ENCODE data around the gene ZNF280D.

The ZNF280D gene

DNA sequence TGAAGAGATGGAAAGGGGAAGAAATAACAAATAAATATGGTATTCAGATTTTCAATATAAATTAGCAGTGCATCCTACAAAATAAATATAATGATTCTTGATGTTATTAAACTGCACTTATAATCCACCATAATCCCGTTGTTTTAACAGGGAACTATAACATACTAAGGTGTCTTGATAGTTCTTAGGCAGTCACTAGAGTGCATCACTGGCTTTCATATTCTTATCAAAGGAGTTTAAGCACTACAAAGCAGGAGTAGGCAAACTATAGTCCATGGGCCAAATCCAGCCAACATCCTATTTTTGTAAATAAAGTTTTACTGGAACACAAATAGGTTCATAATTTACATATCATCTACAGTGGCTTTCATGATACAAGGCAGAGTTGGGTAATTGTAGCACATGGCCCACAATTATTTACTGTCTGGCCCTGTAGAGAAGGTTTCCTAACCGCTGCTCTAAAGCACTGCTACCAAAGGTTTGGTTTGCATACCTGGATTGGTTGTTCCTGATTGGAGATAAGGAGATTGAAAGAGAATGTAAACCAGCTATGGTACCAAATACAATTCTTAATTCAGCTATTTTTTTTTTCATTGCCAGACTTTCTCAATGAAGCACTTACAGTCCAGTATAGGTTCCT, 104.3 kb downstream of the ZNF280D start:
- DNase-seq: no peak

DNA sequence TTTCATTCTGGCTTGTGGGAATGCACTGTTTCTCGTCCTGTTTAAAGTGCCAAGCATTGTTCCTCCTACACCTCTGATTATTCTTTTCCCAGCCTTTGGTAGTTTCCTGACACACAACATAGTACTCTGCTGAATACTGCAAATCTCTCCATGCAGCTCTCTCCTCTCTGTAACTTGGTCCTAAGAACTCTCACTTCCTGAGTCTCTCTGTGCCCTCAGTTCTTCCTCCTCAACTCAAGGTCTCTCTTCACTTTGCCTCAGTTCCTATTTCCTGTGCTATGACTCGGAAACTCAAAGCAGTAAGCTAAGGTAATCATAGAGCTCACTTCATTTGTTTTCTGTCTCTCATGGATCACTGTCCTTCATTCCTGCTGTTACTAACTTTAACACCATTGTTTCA, 113.4 kb downstream of the ZNF280D start:
- no peak for DNase-seq

DNA sequence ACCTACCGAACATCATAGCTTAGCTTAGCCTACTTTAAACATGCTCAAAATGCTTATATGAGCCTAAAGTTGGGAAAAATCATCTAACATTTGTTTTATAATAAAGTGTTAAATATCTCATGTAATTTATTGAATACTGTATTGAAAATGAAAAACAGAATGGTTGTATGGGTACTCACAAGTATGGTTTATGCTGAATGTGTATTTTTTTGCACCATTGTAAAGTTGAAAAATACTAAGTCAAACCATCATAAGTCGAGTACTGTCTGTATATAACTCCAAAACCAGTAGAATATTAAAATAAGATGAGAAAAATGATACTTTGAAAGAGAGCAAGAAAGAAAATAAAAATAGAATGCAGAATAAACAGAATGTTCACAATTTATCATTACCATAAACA, 115.7 kb downstream of the ZNF280D start:
- no peak for DNase-seq

DNA sequence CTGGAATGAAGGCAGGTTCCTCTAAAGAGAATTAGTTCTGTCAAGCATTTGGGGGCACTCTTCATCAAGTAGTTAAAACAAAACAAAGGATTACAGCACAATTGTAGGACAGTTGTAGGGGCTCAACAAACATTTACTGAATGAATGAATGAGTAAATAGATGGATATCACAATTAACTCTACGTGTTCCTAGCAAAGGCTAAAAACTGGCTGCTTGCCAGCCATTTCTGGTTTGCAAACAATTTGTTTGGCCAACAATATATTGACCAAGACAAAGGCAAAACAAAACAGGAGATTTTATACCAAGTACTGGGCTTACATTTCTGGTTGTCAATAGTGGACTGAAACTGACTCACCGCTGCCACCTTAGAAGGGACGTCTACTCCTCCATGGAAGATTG, 116.8 kb downstream of the ZNF280D start:
- DNase-seq: no peak

DNA sequence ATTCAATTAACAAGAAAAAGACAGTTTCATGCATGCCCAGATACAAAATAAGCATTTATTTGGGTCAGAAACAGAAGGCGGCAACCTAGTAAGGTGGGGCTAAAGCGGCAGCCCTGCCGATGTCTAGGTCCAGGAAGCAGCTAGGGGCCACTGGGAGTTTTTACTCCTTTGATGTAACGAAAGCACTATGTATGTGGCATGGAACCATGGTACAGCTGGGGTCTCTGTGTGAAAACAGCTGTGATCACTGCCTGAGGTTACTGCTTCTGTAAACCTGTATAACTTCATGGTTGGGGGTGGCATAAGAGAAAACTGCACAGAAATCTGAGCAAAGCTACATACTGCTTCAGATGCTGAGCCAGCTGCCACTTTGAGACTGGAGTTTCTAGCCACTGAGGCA, 119.5 kb downstream of the ZNF280D start:
- DNase-seq: no peak

DNA sequence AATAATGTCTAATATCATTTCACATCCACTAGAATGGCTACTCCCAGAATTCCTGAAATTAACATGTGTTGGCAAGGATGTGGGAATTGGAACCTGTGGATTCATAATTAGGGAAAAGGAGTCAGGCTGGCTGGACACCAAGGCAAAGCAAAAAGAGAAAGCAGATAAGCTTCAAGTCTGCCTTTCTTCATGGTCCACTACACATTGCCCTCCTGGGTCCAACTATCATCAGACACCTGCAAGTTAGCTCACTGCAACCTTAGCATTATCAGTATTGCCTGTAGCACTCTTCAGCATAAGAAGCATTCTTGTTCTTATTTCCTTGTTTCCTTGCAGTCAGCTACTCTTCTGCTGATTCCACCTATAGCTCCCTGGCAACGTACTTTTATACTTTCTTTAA, 124.3 kb downstream of the ZNF280D start:
- DNase-seq: no peak

DNA sequence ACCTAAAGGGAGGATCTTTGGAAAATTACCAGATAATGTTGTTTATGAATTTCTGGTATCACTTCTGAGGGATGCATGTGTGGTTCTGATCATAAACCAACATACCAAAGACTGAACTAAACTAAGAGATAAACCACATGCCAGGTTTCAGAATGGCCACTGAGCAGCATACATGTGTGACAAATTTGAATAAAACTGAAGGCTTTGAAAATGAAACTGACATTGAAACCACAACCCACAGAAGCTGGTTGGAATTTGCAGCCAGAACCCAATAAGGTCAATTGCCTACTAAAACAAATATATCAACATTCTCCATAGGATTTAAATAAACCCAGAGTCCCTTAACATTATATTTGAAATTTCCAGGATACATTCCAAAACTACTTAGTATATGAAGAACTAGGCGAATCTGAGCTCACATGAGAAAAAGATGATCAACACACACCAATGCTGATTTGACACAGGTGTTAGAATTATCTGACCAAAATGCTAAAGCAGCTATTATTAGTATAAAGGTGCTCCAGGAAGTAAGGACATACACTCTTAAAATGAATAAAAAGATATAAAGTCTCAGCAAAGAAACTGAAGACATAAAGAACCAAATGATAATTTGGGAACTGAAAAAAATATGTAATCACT, 125.0 kb downstream of the ZNF280D start:
- peak; percentile 53 for DNase-seq

DNA sequence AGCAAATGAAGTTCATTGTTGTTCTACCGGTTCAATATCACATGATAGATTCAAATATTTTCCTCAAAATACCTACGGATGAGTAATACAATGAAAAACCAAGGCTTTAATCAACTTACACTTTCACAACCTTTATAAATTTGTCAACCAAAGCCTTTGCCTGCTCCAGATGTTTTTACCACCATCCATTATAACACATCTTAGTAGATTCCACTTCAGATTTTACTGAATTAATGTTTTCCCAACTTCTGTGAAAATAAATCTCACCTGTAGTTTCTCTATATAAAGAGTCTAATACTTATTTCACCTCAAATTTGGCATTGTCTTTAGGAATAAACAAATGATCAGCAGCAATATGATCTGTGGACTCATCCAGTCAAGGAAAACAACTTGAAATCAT, 131.1 kb downstream of the ZNF280D start:
- DNase-seq: no peak

DNA sequence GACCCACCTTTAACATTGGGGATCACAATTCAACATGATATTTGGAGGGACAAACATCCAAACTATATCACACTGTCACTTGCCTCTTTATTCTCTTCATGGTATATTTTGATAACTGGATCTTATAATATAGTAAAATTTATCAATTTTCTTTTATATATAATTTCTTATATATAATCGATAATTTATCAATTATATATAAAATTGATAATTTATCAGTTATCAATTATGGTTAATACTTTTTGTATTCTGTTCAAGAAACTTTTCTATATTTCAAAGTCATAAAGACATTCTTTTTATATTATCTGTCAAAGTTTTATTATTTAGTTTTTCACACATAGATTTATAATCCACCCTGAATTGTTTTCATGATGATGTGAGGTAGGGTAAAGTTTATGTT, 132.9 kb downstream of the ZNF280D start:
- no peak for DNase-seq

DNA sequence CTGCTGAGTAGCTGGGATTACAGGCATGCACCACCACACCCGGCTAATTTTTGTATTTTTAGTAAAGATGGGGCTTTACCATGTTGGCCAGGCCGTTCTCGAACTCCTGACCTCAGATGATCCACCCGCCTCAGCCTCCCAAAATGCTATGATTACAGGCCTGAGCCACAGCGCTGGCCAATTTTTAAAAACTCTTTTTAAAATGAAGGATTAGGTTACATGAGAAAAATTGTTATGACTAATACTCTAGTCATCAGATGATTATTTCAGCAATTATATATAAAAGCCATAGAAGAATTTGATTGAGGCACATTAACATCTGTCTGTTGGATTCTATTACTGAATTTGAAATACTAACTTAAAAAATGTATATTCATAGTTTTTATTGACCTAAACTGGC, 134.3 kb downstream of the ZNF280D start:
- peak; percentile 63 for DNase-seq

DNA sequence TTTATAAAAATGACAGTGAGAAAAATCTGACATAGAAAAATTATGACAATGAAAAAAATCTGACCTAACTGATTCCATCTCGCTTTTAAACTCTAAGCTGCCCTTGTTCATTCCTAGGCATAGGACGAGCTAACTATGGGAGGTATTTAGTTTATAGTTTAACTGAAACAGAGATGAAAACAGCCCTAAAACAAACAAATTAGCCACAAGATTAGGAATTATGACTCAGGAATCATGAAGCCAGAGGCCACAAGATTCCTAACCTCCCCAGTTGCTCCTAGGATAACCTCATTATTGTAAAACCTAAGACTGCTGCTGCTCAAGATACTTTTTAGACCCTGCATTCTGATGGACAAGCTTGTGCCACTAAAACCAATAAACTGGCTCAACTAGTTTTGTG, 145.6 kb downstream of the ZNF280D start:
- no peak for DNase-seq

DNA sequence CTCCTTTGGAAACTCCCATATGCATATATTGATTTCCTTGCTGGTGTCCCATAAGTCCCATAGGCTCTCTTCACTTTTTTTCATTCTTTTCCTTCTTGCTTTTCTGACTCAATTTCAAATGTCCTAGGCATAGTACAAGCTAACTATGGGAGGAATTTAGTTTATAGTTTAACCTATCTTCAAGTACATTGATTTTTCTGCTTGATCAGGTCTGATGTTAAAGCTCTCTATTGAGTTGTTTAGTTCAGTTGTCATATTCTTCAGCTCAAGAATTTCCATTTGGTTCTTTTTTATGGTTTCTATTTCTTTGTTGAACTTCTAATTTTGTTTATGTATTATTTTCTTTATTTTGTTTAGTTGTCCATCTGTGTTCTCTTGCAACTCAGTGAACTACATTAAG, 147.1 kb downstream of the ZNF280D start:
- DNase-seq: no peak

DNA sequence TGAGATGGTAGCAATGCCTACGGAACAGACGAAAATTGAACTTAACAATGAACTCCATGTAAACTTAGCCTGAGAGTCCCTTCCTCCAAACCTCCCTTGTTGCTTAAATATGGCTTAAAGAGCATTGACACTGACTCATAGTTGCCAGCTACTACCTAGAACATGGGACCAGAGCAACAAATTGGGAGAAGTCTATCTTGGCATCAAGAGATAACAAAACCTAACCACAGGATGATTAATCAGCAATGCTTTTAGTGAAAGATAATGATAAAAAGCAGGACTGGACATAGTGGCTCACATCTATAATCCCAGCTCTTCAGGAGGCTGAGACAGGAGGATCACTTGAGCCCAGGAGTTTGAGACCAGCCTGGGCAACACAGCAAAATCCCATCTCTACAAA, 150.5 kb downstream of the ZNF280D start:
- no peak for DNase-seq
